DLD1 (cell line): ENCODE results near the gene SLC23A3.

Experiments
- in situ Hi-C: cut with HindIII; loops from 2 replicates; pipeline ENCODE4 v1.10.0; 2017; ENCODE audit warnings: low sequenced_read_pairs

The SLC23A3 gene

GRCh38 chr2:219116776-219117646 is 52.8 kb downstream of the SLC23A3 start:
- in situ Hi-C loops = no loop called here

DNA sequence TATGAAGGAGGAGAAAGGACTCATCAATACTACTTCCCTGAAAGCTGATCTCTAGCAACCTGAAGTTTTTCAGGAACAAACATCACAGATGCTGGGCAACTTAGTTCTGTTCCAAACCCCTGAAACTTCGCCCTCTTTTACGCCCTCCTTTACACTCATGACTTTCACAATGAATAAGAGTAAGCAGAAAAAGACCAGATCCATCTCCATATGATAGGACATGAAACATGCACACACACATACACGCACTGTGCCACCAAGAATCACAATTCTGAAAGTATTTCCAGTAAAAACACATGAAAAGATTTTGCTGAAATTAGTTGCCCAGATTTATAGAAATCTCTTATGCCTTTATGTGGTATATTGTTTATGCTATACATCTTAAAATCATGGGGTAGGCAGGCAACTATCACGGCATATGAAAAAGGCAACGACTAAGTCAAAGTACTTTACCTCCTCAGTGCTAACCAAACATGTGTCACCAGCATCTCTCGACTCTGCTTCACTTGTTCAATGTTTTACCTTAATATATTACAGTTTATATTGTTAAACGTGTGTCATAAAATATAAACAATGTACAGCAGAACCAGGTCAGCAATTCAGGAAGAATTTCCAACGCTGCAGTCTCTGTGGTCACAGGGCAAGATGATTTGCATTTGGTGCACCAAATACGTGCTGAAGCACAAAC is 57.0 kb downstream of the SLC23A3 start:
- in situ Hi-C loops = no loop called here

DNA sequence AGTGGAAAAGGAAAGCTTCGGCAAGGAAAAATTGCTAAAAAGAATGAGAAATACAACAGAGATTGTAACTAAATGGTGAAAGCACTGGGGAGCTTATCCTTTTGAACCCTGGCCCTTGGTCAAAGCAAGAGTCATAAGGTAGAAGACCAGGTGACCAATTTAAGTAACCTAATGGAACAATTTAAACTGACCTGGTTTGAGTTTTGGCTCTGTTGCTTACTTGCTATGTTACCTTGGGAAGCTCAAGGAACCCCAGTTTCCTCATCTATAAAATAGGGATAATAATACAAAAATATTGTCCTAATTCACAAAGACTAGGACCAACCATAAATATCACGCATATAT is 57.8 kb downstream of the SLC23A3 start:
- in situ Hi-C loops = no loop called here
